Calu3 (cell line): ENCODE results near the gene ARL4A. TPM values are rescaled to one million over a fixed set of nuclear protein-coding genes. Genes with fewer than 3 reads are reported as not detected.

Experiments
- BruUV-seq: library from RNA; stranded (reverse); fragments of 400-500 nt; replicated peaks from 2 replicates; lab custom pipeline; 2021; lab: Mats Ljungman, UMichigan
- CTCF ChIA-PET: fragments of 300-600 bp; sonication (Branson Sonifier 250); formaldehyde crosslinking; loops from one replicate; lab custom pipeline; 2022; ENCODE audit warnings: antibody characterized with exemption; lab: Charles Lee
- DNase-seq: peaks from one replicate; pipeline ENCODE4 v3.0.0; 2022
- H3K27ac Mint-ChIP-seq: one replicate; pipeline ENCODE4 v1.8.0; 2022; ENCODE audit warnings: mixed read lengths; ENCODE audit not compliant: unreplicated experiment
- H3K27me3 Mint-ChIP-seq: one replicate; pipeline ENCODE4 v1.8.0; 2022; ENCODE audit warnings: mixed read lengths; ENCODE audit not compliant: unreplicated experiment
- H3K36me3 Mint-ChIP-seq: one replicate; pipeline ENCODE4 v1.8.0; 2022; ENCODE audit warnings: mild to moderate bottlenecking, moderate library complexity, mixed read lengths; ENCODE audit not compliant: insufficient read depth, unreplicated experiment
- H3K4me1 Mint-ChIP-seq: one replicate; pipeline ENCODE4 v1.8.0; 2022; ENCODE audit warnings: mild to moderate bottlenecking, low read depth, mixed read lengths; ENCODE audit not compliant: unreplicated experiment
- H3K4me3 Mint-ChIP-seq: one replicate; pipeline ENCODE4 v1.8.0; 2022; ENCODE audit warnings: mild to moderate bottlenecking, low read depth, moderate library complexity, mixed read lengths; ENCODE audit not compliant: unreplicated experiment
- H3K9me3 Mint-ChIP-seq: one replicate; pipeline ENCODE4 v1.8.0; 2022; ENCODE audit warnings: low read depth, mixed read lengths; ENCODE audit not compliant: unreplicated experiment
- CTCF ChIP-seq: fragments of 200-600 bp; IDR thresholded peaks from one replicate; pipeline ENCODE4 v1.8.0; 2022; ENCODE audit warnings: antibody characterized with exemption; ENCODE audit not compliant: unreplicated experiment
- intact Hi-C: fragments of 100-400 bp; cut with micrococcal nuclease; formaldehyde crosslinking; loops from one replicate; pipeline ENCODE4 v1.10.0; 2022; ENCODE audit not compliant: unreplicated experiment
- total RNA-seq: library from RNA; stranded (reverse); gene quantifications from 2 replicates; pipeline ENCODE4 v1.2.3, GENCODE V29; 2022

The ARL4A gene
- total RNA-seq, 1 experiment from 2014 or later, result 31.9 TPM

- no peaks in the 10 kb centered on the region for H3K27me3 Mint-ChIP-seq
- no TSS peak for BruUV-seq
- TF ChIP-seq CTCF, result no peak
- DNase-seq, result no peak
- no peak overlapping the region for H3K27ac Mint-ChIP-seq
- intact Hi-C loops, result no loop called here
- no peaks in the 10 kb centered on the region for H3K9me3 Mint-ChIP-seq
- H3K4me3 Mint-ChIP-seq, result no peak overlapping the region
- peaks cover 11% of the 10 kb centered on the region for H3K4me1 Mint-ChIP-seq
- H3K36me3 Mint-ChIP-seq, result no peaks in the 10 kb centered on the region
- CTCF ChIA-PET, result interaction anchor here (1.0 kb wide), 1 partner anchor 46 kb away, joined by 4 read pairs; no protein-coding TSS in a partner anchor
Observed at GRCh38 chr7:12640299-12641096, 46.9 kb upstream of the ARL4A start.

GRCh38 chr7:12641196-12641595 lies 46.2 kb upstream of the ARL4A start:
- Mint-ChIP-seq H3K27me3 (no peaks in the 10 kb centered on the region), H3K36me3 (no peaks in the 10 kb centered on the region), H3K27ac (no peak overlapping the region), H3K4me3 (no peak overlapping the region), H3K9me3 (no peaks in the 10 kb centered on the region), H3K4me1 (peaks cover 17% of the 10 kb centered on the region)
- no peak for TF ChIP-seq CTCF
- DNase-seq, result no peak
- intact Hi-C loops, result no loop called here
- CTCF ChIA-PET, result interaction anchor here (1.0 kb wide), 1 partner anchor 45 kb away, joined by 4 read pairs; no protein-coding TSS in a partner anchor
- no TSS peak for BruUV-seq

GRCh38 chr7:12642508-12642907 lies 44.9 kb upstream of the ARL4A start:
- no peak overlapping the region for H3K4me3 Mint-ChIP-seq
- intact Hi-C loops, result no loop called here
- no peak overlapping the region for H3K27ac Mint-ChIP-seq
- TF ChIP-seq CTCF, result no peak
- peaks cover 23% of the 10 kb centered on the region for H3K4me1 Mint-ChIP-seq
- no TSS peak for BruUV-seq
- H3K36me3 Mint-ChIP-seq, result no peaks in the 10 kb centered on the region
- CTCF ChIA-PET, result no interaction called here
- no peaks in the 10 kb centered on the region for H3K9me3 Mint-ChIP-seq
- no peak for DNase-seq
- no peaks in the 10 kb centered on the region for H3K27me3 Mint-ChIP-seq

GRCh38 chr7:12643001-12643643 lies 44.3 kb upstream of the ARL4A start:
- no peak for DNase-seq
- Mint-ChIP-seq H3K27ac (no peak overlapping the region), H3K9me3 (no peaks in the 10 kb centered on the region), H3K4me3 (no peak overlapping the region), H3K4me1 (peaks cover 26% of the 10 kb centered on the region), H3K36me3 (peaks cover under 1% of the 10 kb centered on the region), H3K27me3 (no peaks in the 10 kb centered on the region)
- no peak for TF ChIP-seq CTCF
- CTCF ChIA-PET, result no interaction called here
- no TSS peak for BruUV-seq
- intact Hi-C loops, result no loop called here
